GM21360 (cell line): ENCODE results near the gene KLHL34.

Source experiments
- ATAC-seq: cut with Tn5 transposase; IDR thresholded peaks from one replicate; pipeline ENCODE4 v1.9.1; 2021; ENCODE audit warnings: mild to moderate bottlenecking, moderate library complexity; ENCODE audit not compliant: unreplicated experiment

Gene KLHL34

GRCh38 chrX:21656587-21657317, 1.4 kb downstream of the KLHL34 start:
- ATAC-seq, result no peak

DNA sequence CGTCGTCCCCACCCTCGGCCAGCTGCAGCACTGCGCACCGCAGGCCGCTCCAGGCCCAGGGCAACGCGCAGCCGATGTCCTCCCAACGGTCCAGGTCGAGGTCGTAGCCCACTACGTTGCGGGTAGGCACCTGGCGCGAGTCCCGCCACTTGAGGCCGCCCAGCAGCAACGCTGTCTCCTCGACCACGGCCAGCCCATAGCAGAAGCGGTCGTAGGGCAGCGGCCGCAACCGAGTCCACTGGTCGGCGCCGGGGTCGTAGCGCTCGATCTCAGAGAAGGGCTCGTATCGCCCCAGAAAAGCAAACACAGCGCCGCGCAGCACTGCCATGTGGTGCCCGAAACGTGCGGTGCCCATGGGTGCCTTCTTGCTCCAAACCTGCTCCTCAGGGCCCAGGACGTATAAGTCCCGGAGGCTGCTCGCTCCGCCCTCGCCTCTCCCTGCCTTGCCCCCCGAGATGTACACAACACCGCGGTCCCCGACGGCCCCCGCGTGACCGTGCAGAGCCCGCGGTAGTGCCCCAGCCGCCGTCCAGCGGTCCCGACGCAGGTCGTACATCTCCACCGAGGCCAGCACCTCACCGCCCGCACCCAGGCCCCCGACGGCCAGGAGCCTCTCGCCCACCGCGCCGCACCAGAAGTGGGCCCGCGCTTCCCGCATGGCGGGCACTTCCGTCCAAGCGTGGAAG, 2.1 kb downstream of the KLHL34 start:
- ATAC-seq, result no peak

- no peak for ATAC-seq
Observed at GRCh38 chrX:21645886-21646285, 12.2 kb downstream of the KLHL34 start.

- no peak for ATAC-seq
Observed at GRCh38 chrX:21645431-21645830, 12.7 kb downstream of the KLHL34 start.

DNA sequence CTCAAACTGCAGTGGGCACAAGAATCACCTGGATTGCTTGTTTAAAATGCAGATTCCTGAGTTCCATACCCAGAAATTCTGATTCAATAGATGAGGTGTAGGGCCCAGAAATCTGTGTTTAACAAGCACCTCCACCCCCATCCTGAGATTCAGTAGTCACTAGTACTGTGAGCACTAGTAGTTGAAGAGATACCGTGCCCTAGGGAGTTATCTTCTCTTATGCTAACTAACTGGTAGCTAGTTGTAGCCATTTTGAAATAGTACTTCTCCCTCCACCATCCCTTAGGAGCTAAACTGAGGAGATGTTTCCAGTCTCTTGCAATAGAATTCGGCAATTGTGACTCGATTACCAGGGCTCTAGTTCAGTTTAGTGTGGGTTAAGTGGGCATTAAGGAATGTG, 18.4 kb downstream of the KLHL34 start:
- ATAC-seq, result no peak

DNA sequence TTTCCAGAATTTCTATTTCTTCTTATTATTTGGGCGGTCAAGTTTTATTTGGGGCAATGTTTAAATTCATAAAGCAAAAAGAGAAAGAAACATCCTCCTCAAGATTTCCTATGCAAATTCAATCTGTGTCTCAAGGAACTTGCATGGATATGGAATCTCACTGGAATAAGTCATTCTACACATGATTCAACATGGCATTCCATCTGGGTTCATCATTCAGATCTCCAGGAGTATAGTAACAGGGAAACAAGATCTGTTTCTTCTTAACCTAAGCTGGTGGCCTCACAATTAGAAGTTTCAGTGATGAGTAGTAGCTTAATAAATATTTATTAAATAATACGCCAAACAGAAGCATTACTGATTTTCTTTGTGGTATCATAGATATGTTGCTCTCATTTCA, 19.8 kb downstream of the KLHL34 start:
- no peak for ATAC-seq

DNA sequence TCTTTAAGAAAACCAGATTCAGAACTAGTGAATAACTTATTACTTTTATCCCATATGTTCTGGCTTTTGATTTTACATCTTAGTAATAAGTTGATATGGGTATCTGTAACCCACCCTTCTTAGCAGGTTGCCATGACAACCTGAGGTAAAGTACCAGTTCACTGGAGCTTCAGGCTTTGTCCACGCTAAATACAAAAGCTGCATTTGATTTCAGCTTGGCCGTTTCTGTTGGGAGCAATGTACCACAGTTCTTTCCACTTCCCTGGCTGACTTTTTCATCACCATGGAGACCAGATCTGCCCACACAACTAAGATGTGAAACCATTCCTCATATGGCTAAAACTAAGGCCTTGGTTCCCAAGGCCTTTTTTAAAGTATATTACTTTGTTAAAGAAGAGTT, 26.1 kb downstream of the KLHL34 start:
- ATAC-seq, result no peak

DNA sequence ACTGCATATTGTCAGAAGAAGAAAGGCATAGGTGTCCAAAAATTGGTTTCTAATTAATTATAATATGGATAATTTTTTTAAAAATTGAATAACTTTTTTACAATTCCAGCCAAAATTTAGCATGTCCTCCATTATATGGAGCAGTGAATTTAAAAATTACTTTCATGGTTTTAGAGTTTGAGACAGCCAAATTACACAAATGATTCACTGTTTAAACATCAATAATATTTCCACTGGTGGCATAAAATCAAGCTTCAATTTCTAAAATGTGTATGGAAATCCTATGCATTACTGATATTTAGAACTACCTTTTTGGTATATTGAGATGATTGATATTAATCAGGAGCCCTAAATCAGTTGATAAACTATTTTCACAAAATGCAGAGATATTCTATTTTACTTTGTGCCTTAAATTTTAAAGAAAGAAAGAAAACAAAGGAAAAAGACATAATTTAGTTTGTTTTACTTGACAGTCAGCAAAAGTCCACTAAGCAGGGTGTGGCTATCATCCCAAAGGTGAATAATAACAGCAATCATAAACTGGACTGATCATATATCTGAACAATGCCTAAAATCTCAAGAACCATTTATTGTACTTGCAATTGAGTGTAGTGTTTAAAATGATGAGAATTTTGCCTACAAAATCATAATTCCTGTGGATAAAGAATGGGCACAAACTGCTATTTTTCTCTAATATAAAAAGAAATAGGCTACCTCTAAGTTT, 34.2 kb downstream of the KLHL34 start:
- ATAC-seq, result no peak

DNA sequence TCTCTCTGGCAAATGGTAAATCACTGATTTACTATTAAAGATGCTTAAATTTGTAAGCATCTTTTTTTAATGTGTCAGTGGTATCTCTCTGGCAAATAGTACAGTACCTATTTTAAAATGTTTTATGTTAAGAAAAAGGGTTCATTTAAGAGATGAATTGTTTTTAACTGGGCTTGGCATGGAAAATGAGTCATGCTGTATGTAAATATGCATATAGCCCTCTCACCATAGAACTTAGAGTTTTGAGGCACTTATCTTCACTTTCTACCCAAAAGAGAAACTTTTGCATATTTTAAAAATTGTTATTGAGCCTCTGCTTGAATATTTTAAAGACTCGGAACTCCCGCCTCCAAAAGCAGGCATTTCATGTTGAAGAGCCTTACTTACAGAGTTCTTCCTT, 37.9 kb downstream of the KLHL34 start:
- no peak for ATAC-seq

GRCh38 chrX:21616386-21616785, 41.7 kb downstream of the KLHL34 start:
- ATAC-seq, result no peak

- ATAC-seq, result no peak
Observed at GRCh38 chrX:21612154-21612553, 46.0 kb downstream of the KLHL34 start.

- no peak for ATAC-seq
Observed at GRCh38 chrX:21610168-21610567, 48.0 kb downstream of the KLHL34 start.

DNA sequence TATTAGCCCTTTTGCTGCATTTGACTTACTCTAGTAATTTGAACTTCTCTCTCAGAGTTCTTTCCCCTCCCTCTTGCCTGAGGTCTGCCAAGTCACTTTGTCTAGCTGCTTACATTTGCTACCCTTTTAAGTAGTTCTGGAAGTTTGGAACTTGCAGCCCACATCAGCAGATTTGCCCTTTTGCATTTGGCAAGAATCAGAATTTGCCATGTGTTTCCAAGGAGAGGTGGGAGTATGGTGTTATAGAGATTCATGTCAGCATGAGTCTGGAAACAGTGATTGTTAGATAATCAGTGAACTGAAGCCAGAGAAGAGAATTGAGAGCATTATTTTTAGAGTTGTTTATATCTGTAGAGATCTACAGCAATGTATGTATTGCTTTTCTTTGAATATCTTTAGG, 52.1 kb downstream of the KLHL34 start:
- no peak for ATAC-seq
